IPS DF 6.9 (cell line): ENCODE measurements around the gene GNG12.

Experiments
- DNase-seq: peaks from one replicate; pipeline ENCODE4 v3.0.0-alpha.2; 2013; ENCODE audit warnings: low read depth, low spot score
- H3K27ac ChIP-seq: one replicate; pipeline ENCODE4 v1.5.1; 2013; ENCODE audit warnings: low read length, control low read depth
- H3K27me3 ChIP-seq: 2 replicates; pipeline ENCODE4 v1.6.1; 2013; ENCODE audit warnings: mild to moderate bottlenecking, low read length; ENCODE audit not compliant: control insufficient read depth, insufficient read depth
- H3K36me3 ChIP-seq: 2 replicates; pipeline ENCODE4 v1.6.1; 2013; ENCODE audit warnings: low read length; ENCODE audit not compliant: control insufficient read depth, insufficient read depth
- H3K4me1 ChIP-seq: 2 replicates; pipeline ENCODE4 v1.6.1; 2013; ENCODE audit warnings: low read length; ENCODE audit not compliant: control insufficient read depth, insufficient read depth
- H3K4me3 ChIP-seq: 2 replicates; pipeline ENCODE4 v1.5.1; 2013; ENCODE audit warnings: mild to moderate bottlenecking, low read length
- H3K9me3 ChIP-seq: 2 replicates; pipeline ENCODE4 v1.6.1; 2013; ENCODE audit warnings: low read length, inconsistent platforms; ENCODE audit not compliant: control insufficient read depth, insufficient read depth
- WGBS: extraction: QIAGEN DNeasy Blood & Tissue Kit; methylation state at CpG from one replicate; pipeline ENCODE4 v1.1.7; 2013; ENCODE audit warnings: mixed read lengths, missing lambda C conversion rate; ENCODE audit not compliant: insufficient read length, insufficient coverage; 5-methylcytosine and 5-hydroxymethylcytosine counted together

The GNG12 gene

GRCh38 chr1:67856921-67857320, 23.7 kb upstream of the GNG12 start:
- H3K4me3 ChIP-seq = no peak overlapping the region
- H3K27me3 ChIP-seq = no peaks in the 10 kb centered on the region
- no peaks in the 10 kb centered on the region for H3K9me3 ChIP-seq
- H3K36me3 ChIP-seq = no peaks in the 10 kb centered on the region
- H3K4me1 ChIP-seq = no peaks in the 10 kb centered on the region
- DNase-seq = no peak
- H3K27ac ChIP-seq = no peak overlapping the region
- no CpG with 5 or more reads among the region's 4 CpGs for WGBS

GRCh38 chr1:67855961-67856360, 22.7 kb upstream of the GNG12 start:
- Histone ChIP-seq H3K27me3 (no peaks in the 10 kb centered on the region), H3K27ac (no peak overlapping the region), H3K9me3 (no peaks in the 10 kb centered on the region), H3K4me3 (no peak overlapping the region), H3K36me3 (no peaks in the 10 kb centered on the region), H3K4me1 (no peaks in the 10 kb centered on the region)
- no peak for DNase-seq
- no CpG with 5 or more reads among the region's 2 CpGs for WGBS

- whole genome bisulfite sequencing = no CpG with 5 or more reads among the region's 4 CpGs
- H3K4me3 ChIP-seq = no peak overlapping the region
- no peak overlapping the region for H3K27ac ChIP-seq
- no peaks in the 10 kb centered on the region for H3K4me1 ChIP-seq
- DNase-seq = no peak
- H3K36me3 ChIP-seq = no peaks in the 10 kb centered on the region
- no peaks in the 10 kb centered on the region for H3K9me3 ChIP-seq
- no peaks in the 10 kb centered on the region for H3K27me3 ChIP-seq
Observed at GRCh38 chr1:67855444-67855843, 22.2 kb upstream of the GNG12 start.

GRCh38 chr1:67853704-67854103, 20.4 kb upstream of the GNG12 start:
- Histone ChIP-seq H3K36me3 (no peaks in the 10 kb centered on the region), H3K4me1 (no peaks in the 10 kb centered on the region), H3K27me3 (no peaks in the 10 kb centered on the region), H3K27ac (no peak overlapping the region), H3K9me3 (no peaks in the 10 kb centered on the region), H3K4me3 (no peak overlapping the region)
- no CpG with 5 or more reads among the region's 2 CpGs for WGBS
- peak; percentile 95 for DNase-seq

GRCh38 chr1:67851800-67852199, 18.5 kb upstream of the GNG12 start:
- no peak overlapping the region for H3K27ac ChIP-seq
- 100% methylated on average over 2 of the region's 6 CpGs for WGBS
- H3K4me3 ChIP-seq = no peak overlapping the region
- H3K4me1 ChIP-seq = no peaks in the 10 kb centered on the region
- DNase-seq = no peak
- no peaks in the 10 kb centered on the region for H3K27me3 ChIP-seq
- H3K9me3 ChIP-seq = no peaks in the 10 kb centered on the region
- H3K36me3 ChIP-seq = no peaks in the 10 kb centered on the region

- H3K4me1 ChIP-seq = no peaks in the 10 kb centered on the region
- H3K9me3 ChIP-seq = no peaks in the 10 kb centered on the region
- no peaks in the 10 kb centered on the region for H3K27me3 ChIP-seq
- no peaks in the 10 kb centered on the region for H3K36me3 ChIP-seq
- no peak overlapping the region for H3K4me3 ChIP-seq
- WGBS = no CpG with 5 or more reads among the region's 1 CpG
- no peak for DNase-seq
- H3K27ac ChIP-seq = no peak overlapping the region
Observed at GRCh38 chr1:67850611-67851075, 17.4 kb upstream of the GNG12 start.

- Histone ChIP-seq H3K27me3 (no peaks in the 10 kb centered on the region), H3K36me3 (no peaks in the 10 kb centered on the region), H3K27ac (no peak overlapping the region), H3K9me3 (no peaks in the 10 kb centered on the region), H3K4me1 (no peaks in the 10 kb centered on the region), H3K4me3 (no peak overlapping the region)
- no peak for DNase-seq
Observed at GRCh38 chr1:67850151-67850551, 16.9 kb upstream of the GNG12 start.

- Histone ChIP-seq H3K27ac (no peak overlapping the region), H3K4me1 (no peaks in the 10 kb centered on the region), H3K36me3 (no peaks in the 10 kb centered on the region), H3K27me3 (no peaks in the 10 kb centered on the region), H3K4me3 (no peak overlapping the region), H3K9me3 (no peaks in the 10 kb centered on the region)
- WGBS = no CpG with 5 or more reads among the region's 2 CpGs
- DNase-seq = no peak
Observed at GRCh38 chr1:67847466-67847865, 14.2 kb upstream of the GNG12 start.

- no peak for DNase-seq
- Histone ChIP-seq H3K4me1 (no peaks in the 10 kb centered on the region; the same call in 1 of the 2 replicates), H3K4me3 (no peak overlapping the region), H3K36me3 (no peaks in the 10 kb centered on the region), H3K27ac (no peak overlapping the region), H3K27me3 (no peaks in the 10 kb centered on the region), H3K9me3 (no peaks in the 10 kb centered on the region)
- WGBS = no CpG with 5 or more reads among the region's 1 CpG
Observed at GRCh38 chr1:67846538-67846937, 13.3 kb upstream of the GNG12 start.

GRCh38 chr1:67844988-67845387, 11.7 kb upstream of the GNG12 start:
- no peak for DNase-seq
- WGBS = no CpG with 5 or more reads among the region's 1 CpG
- H3K36me3 ChIP-seq = no peaks in the 10 kb centered on the region
- no peaks in the 10 kb centered on the region for H3K9me3 ChIP-seq
- H3K27me3 ChIP-seq = no peaks in the 10 kb centered on the region
- no peaks in the 10 kb centered on the region; the same call in 1 of the 2 replicates for H3K4me1 ChIP-seq
- H3K27ac ChIP-seq = no peak overlapping the region
- H3K4me3 ChIP-seq = no peak overlapping the region

- no peaks in the 10 kb centered on the region for H3K36me3 ChIP-seq
- H3K9me3 ChIP-seq = no peaks in the 10 kb centered on the region
- no peaks in the 10 kb centered on the region for H3K27me3 ChIP-seq
- H3K27ac ChIP-seq = no peak overlapping the region
- H3K4me1 ChIP-seq = peaks cover 2% of the 10 kb centered on the region; the same call in 1 of the 2 replicates
- no peak for DNase-seq
- no peak overlapping the region for H3K4me3 ChIP-seq
Observed at GRCh38 chr1:67843746-67844145, 10.5 kb upstream of the GNG12 start.
